Activated CD4-positive, alpha-beta T cell treated with anti-CD3 and anti-CD28 coated beads for 36 hours (primary cell): Measurements from ENCODE around the gene UBQLN1. TPM values are rescaled to one million over a fixed set of nuclear protein-coding genes. Genes with fewer than 3 reads are reported as not detected.
"Not testable (repeated sequence)": the region's sequence is repeated elsewhere in the genome, so short reads cannot be mapped to it uniquely, and the experiment has no call there.

Experiments used
- ATAC-seq: fragments of 200-7000 bp; cut with Tn5 transposase; one replicate; pipeline ENCODE4 v1.10.0; 2021; ENCODE audit warnings: mild to moderate bottlenecking, moderate library complexity
- CTCF ChIA-PET: fragments of 350-600 bp; sonication (Branson Sonifier 250); formaldehyde crosslinking; loops from one replicate; lab custom pipeline; 2021; ENCODE audit warnings: antibody characterized with exemption; lab: Charles Lee
- POLR2A ChIA-PET: fragments of 350-600 bp; sonication (Branson Sonifier 250); formaldehyde crosslinking; loops from one replicate; lab custom pipeline; 2021; ENCODE audit warnings: antibody characterized with exemption, inconsistent platforms; lab: Charles Lee
- DNase-seq: peaks from one replicate; pipeline ENCODE4 v3.0.0-alpha.2; 2020
- H3K27ac Mint-ChIP-seq: one replicate; pipeline ENCODE4 v1.8.0; 2021; ENCODE audit warnings: mixed read lengths
- H3K27me3 Mint-ChIP-seq: one replicate; pipeline ENCODE4 v1.8.0; 2021; ENCODE audit warnings: mixed read lengths
- H3K36me3 Mint-ChIP-seq: one replicate; pipeline ENCODE4 v1.8.0; 2021; ENCODE audit warnings: low read depth, mixed read lengths
- H3K4me1 Mint-ChIP-seq: one replicate; pipeline ENCODE4 v1.8.0; 2021; ENCODE audit warnings: mixed read lengths
- H3K4me3 Mint-ChIP-seq: one replicate; pipeline ENCODE4 v1.8.0; 2021; ENCODE audit warnings: mild to moderate bottlenecking, moderate library complexity, mixed read lengths
- H3K9me3 Mint-ChIP-seq: one replicate; pipeline ENCODE4 v1.8.0; 2021; ENCODE audit warnings: low read depth, mixed read lengths
- intact Hi-C, 2 experiments: fragments of 100-400 bp; cut with DNase I in 1 of 2; cut with micrococcal nuclease in 1 of 2; formaldehyde crosslinking; loops; one replicate each; pipeline versions ENCODE4 v1.14.2 to v1.15.1; 2022 to 2024; cut with DNase I, micrococcal nuclease
- total RNA-seq, 2 experiments: library from RNA; stranded (reverse); gene quantifications; one replicate each; pipeline ENCODE4 v1.2.3, GENCODE V29; 2021

Gene UBQLN1
- total RNA-seq, 2 experiments from 2014 or later = 88.3 to 116 TPM

DNA sequence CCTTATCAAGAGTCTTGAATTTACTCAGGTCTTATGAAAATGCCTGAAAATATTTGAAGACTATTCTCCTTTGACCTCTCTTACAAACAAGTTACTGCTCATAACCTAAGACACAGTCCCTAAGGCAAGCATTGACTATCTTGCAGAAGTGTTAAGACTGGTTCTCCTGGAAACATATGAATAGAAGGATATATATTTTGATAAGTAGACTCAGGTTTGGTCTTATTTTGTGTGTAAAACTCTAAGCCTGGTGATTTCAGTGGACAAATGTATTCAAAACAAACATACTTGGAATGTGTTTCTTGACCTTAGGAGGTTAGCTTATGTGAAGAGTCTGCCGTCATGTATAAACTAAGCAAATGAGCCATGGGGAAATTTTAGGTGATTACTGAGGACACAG, 7.5 kb upstream of the UBQLN1 start:
- H3K27me3 Mint-ChIP-seq = no peaks in the 10 kb centered on the region
- ChIA-PET CTCF (interaction anchor here (1.0 to 1.4 kb wide), 4 partner anchors 16 to 47 kb away, joined by 3 read pairs; no protein-coding TSS in a partner anchor), POLR2A (no interaction called here)
- H3K4me1 Mint-ChIP-seq = no peaks in the 10 kb centered on the region
- peaks cover 1% of the 10 kb centered on the region for H3K36me3 Mint-ChIP-seq
- no peak overlapping the region for H3K4me3 Mint-ChIP-seq
- no peak overlapping the region for H3K27ac Mint-ChIP-seq
- intact Hi-C loops = loop anchor here in 1 of 2 experiments (2.0 kb wide), 1 partner anchor 94 kb away; no protein-coding TSS in a partner anchor
- DNase-seq = no peak
- no peak for ATAC-seq
- no peaks in the 10 kb centered on the region for H3K9me3 Mint-ChIP-seq

DNA sequence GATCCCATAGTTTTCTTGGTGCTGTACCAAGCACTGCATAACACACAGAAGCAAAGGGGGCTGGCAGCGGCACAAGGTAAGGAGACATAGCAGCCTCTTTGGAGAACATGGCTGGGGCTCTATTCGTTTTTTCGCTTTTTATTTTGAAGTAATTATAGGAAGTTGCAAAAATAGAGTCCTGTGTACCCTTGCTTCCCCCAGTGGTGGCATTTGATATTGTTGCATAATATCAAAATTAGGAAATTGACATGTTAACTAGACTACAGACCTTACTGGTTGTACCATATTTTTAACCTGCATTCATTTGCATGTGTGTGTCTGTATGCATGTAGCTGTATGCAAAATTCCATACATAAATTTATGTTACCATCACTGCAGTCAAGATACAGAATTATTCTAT, 6.6 kb upstream of the UBQLN1 start:
- peaks cover 1% of the 10 kb centered on the region for H3K36me3 Mint-ChIP-seq
- ATAC-seq (peak; percentile 42), DNase-seq (no peak)
- H3K27ac Mint-ChIP-seq = no peak overlapping the region
- H3K9me3 Mint-ChIP-seq = no peaks in the 10 kb centered on the region
- ChIA-PET CTCF (interaction anchor here (1.0 to 1.4 kb wide), 2 partner anchors 15 to 25 kb away, joined by 3 read pairs; no protein-coding TSS in a partner anchor), POLR2A (no interaction called here)
- intact Hi-C loops = loop anchor here in 1 of 2 experiments (2.0 kb wide), 1 partner anchor 94 kb away; no protein-coding TSS in a partner anchor
- no peaks in the 10 kb centered on the region for H3K27me3 Mint-ChIP-seq
- peaks cover 2% of the 10 kb centered on the region for H3K4me1 Mint-ChIP-seq
- no peak overlapping the region for H3K4me3 Mint-ChIP-seq

DNA sequence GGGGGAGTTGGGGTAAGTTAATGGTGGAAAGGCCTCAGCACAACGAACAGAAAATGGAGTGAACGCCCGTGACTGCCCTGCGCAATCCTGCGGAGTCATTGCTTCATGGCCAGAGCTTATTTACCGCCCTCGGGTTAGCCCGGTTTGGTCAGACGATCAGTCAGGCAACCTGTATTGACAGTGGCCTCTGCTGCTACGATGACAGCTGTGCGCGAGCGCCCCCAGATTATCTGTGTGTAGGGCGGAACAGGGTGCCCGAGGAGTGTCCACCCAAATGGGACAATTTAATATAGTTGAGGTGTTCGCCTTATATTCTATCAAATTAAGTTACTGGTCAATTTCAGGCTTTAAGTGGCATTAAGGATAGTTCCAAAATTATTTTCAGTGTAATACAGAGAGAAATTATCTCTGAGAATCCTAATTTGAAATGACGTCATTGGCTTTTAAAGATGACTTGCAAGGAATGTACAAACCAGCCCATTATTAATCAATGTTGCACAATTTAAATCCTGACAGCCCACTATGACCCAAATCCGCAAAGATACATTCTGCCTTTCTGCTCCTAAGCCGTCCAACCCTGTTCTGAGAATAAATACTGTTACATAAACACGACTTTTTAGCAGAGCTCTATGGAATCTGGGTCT, 879 bp upstream of the UBQLN1 start:
- ChIA-PET CTCF (interaction anchor here (0.9 to 2.5 kb wide), 3 partner anchors 10 to 59 kb away, joined by 3 to 6 read pairs (median 4); no protein-coding TSS in a partner anchor), POLR2A (interaction anchor here (0.7 to 1.9 kb wide), 7 partner anchors 10 to 588 kb away, joined by 3 to 8 read pairs (median 4); partner anchors contain the start of genes KIF27 and RMI1)
- H3K9me3 Mint-ChIP-seq = no peaks in the 10 kb centered on the region
- H3K27ac Mint-ChIP-seq = peak overlapping the region; percentile 100
- peak; percentile 67 for DNase-seq
- H3K36me3 Mint-ChIP-seq = peaks cover 19% of the 10 kb centered on the region
- no peaks in the 10 kb centered on the region for H3K27me3 Mint-ChIP-seq
- H3K4me3 Mint-ChIP-seq = peak overlapping the region; percentile 80
- intact Hi-C loops = loop anchor here (1.0 to 5.0 kb wide), 4 partner anchors 85 to 236 kb away; partner anchors contain the start of genes GKAP1 (in 1 of the 2), IDNK (in 1 of the 2) and KIF27 (in 1 of the 2)
- ATAC-seq = peak; percentile 13
- H3K4me1 Mint-ChIP-seq = peaks cover 34% of the 10 kb centered on the region

DNA sequence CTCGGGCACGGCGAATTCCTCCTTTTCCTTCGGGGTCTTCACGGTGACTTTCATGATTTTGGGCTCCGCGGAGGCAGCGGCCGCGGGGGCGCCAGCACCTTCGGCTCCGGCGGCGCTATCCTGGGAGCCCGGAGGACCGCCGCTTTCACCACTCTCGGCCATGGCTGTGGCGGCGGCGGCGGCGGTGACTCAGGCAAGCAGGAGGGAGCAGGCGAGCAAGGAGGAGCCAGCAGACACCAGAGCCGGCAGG, 315 bp downstream of the UBQLN1 start:
- DNase-seq (peak; percentile 89), ATAC-seq (peak; percentile 77)
- Mint-ChIP-seq H3K4me3 (peak overlapping the region; percentile 80), H3K27me3 (no peaks in the 10 kb centered on the region), H3K27ac (peak overlapping the region; percentile 100), H3K36me3 (peaks cover 18% of the 10 kb centered on the region), H3K4me1 (peaks cover 43% of the 10 kb centered on the region), H3K9me3 (no peaks in the 10 kb centered on the region)
- intact Hi-C loops = loop anchor here (1.0 to 5.0 kb wide), 6 partner anchors 84 to 273 kb away; partner anchors contain the start of genes GKAP1 (in 2 of the 2), HNRNPK (in 2 of the 2), RMI1 (in 2 of the 2) and IDNK (in 1 of the 2)
- POLR2A ChIA-PET = interaction anchor here (1.1 to 2.0 kb wide), 5 partner anchors 9 to 273 kb away, joined by 3 to 9 read pairs (median 6); partner anchors contain the start of genes KIF27 and RMI1
- CTCF ChIA-PET = interaction anchor here (2.5 kb wide), 1 partner anchor 58 kb away, joined by 6 read pairs; no protein-coding TSS in a partner anchor

DNA sequence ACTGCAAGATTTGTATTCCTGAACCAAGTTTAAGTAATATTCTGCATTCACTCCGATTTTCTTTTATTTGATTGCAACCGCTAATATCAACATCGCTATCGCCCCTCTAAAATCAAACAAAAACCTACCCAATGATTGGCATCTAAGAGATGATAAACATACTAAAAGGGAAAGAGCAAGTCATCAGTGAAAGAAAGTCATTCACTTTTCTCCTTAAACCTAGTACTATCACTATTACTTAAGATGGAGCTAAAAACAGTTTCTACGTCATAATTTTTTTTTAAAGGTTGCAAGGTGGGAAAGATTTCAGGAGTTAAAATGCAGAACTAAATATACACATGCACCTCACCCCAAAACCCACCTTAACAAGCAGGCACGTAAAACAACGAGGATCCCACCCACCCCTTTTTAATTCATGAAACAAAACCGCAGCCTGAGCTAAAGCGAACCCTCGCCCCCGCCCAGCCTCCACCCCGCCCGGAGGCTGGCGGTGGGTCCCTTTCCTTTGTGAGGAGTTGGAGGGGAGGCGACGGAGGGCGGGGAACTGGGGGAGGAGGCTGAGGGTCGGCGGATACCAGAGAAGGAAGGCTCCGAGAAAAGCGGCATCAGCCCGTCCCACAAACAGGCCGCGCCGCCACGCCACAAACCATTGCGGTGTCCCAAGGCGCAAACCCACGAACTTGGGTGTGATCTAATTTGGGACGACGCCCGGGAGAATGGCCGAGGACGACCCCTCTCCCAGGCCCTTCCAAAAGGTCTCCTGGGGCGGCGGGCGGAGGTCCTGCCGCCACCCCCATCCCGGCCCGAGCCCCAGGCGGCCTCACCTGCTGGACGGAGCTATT, 861 bp downstream of the UBQLN1 start:
- peaks cover 18% of the 10 kb centered on the region for H3K36me3 Mint-ChIP-seq
- DNase-seq (peak; percentile 77), ATAC-seq (peak; percentile 34)
- H3K4me3 Mint-ChIP-seq = peak overlapping the region; percentile 80
- H3K27me3 Mint-ChIP-seq = no peaks in the 10 kb centered on the region
- no peaks in the 10 kb centered on the region for H3K9me3 Mint-ChIP-seq
- peak overlapping the region; percentile 100 for H3K27ac Mint-ChIP-seq
- intact Hi-C loops = loop anchor here (1.0 to 5.0 kb wide), 7 partner anchors 18 to 273 kb away; partner anchors contain the start of genes GKAP1 (in 2 of the 2), HNRNPK (in 2 of the 2), RMI1 (in 2 of the 2) and IDNK (in 1 of the 2)
- CTCF ChIA-PET = interaction anchor here (1.0 to 2.5 kb wide), 2 partner anchors 58 to 273 kb away, joined by 4 to 6 read pairs; partner anchors contain the start of gene HNRNPK
- H3K4me1 Mint-ChIP-seq = peaks cover 48% of the 10 kb centered on the region
- POLR2A ChIA-PET = interaction anchor here (0.7 to 2.0 kb wide), 5 partner anchors 8 to 765 kb away, joined by 3 to 9 read pairs (median 4); partner anchors contain the start of gene RMI1

DNA sequence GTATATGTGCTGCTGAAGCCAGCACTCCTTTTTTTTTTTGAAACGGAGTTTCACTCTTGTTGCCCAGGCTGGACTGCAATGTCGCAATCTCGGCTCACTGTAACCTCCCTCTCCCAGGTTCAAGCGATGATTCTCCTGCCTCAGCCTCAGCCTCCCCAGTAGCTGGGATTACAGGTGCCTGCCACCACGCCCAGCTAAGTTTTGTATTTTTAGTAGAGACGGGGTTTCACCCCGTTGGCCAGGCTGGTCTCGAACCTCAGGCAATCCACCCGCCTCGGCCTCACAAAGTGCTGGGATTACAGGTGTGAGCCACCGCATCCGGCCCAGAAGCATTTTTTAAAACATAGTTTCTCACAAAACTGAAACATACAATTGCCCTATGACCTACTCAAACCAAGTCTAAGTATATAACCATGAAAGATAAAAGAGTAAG, 2.5 kb downstream of the UBQLN1 start:
- H3K4me1 Mint-ChIP-seq = peaks cover 62% of the 10 kb centered on the region

DNA sequence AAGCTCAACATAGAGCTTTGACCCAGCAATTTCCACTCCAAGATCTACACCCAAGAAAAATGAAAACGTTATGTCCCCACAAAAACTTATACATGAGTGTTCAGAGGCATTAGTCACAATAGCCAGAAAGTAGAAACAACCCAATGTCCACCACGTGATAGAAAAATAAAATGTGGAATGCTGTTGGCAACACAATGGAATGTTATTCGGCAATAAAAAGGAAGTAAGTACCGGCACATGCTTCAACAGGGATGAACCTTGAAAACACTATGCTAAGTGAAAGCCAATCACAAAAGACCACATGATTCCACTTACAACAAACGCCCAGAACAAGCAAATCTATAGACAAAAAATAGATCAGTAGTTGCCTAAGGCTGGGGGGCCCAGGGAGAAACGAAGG, 6.0 kb downstream of the UBQLN1 start:
- ChIA-PET CTCF (no interaction called here), POLR2A (interaction anchor here (0.9 kb wide), 1 partner anchor 10 kb away, joined by 3 read pairs; no protein-coding TSS in a partner anchor)
- H3K27me3 Mint-ChIP-seq = no peaks in the 10 kb centered on the region
- peak overlapping the region; percentile 71 for H3K27ac Mint-ChIP-seq
- peaks cover 79% of the 10 kb centered on the region for H3K4me1 Mint-ChIP-seq
- intact Hi-C loops = no loop called here
- no peak overlapping the region for H3K4me3 Mint-ChIP-seq
- no peak for ATAC-seq
- peaks cover 25% of the 10 kb centered on the region for H3K36me3 Mint-ChIP-seq
- no peaks in the 10 kb centered on the region for H3K9me3 Mint-ChIP-seq
- no peak for DNase-seq

More for the DNA sequence above, 2.5 kb downstream of the UBQLN1 start:
- POLR2A ChIA-PET = interaction anchor here (0.7 kb wide), 1 partner anchor 27 kb away, joined by 3 read pairs; no protein-coding TSS in a partner anchor
- H3K9me3 Mint-ChIP-seq, ATAC-seq, H3K27me3 Mint-ChIP-seq: not testable (repeated sequence)
- Mint-ChIP-seq H3K27ac (peak overlapping the region; percentile 100), H3K4me3 (peak overlapping the region; percentile 80), H3K36me3 (peaks cover 22% of the 10 kb centered on the region)
- DNase-seq = peak; percentile 32
- intact Hi-C loops = loop anchor here (1.0 to 5.0 kb wide), 3 partner anchors 112 to 591 kb away; partner anchors contain the start of gene GKAP1 (in 1 of the 2)
- CTCF ChIA-PET = interaction anchor here (1.0 to 1.3 kb wide), 2 partner anchors 10 to 15 kb away, joined by 3 to 4 read pairs; no protein-coding TSS in a partner anchor

DNA sequence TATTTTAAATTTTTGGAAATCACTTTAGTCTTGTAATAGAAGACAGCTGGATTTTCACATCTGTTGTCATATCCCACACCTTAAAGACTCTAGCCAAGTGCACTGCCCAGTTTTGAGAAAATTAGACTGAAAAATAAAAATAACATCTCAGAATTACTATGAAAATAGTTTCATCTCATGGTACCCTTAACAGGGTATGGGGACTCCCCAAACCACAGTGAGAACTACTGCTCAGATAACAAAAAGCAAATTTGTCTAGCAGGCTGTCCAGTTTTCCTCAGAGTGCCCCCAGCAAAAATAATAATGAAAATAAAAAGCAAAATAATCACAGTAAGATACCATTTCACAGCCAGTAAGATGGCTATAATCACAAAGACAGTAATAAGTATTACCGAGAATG, 6.5 kb downstream of the UBQLN1 start:
- Mint-ChIP-seq H3K36me3 (peaks cover 21% of the 10 kb centered on the region), H3K4me3 (no peak overlapping the region), H3K4me1 (peaks cover 78% of the 10 kb centered on the region), H3K9me3 (no peaks in the 10 kb centered on the region), H3K27me3 (no peaks in the 10 kb centered on the region), H3K27ac (peak overlapping the region; percentile 71)
- DNase-seq = no peak
- no peak for ATAC-seq
- ChIA-PET POLR2A (interaction anchor here (0.9 to 2.6 kb wide), 2 partner anchors 9 to 12 kb away, joined by 3 to 10 read pairs; no protein-coding TSS in a partner anchor), CTCF (interaction anchor here (0.8 kb wide), 1 partner anchor 19 kb away, joined by 3 read pairs; no protein-coding TSS in a partner anchor)
- intact Hi-C loops = no loop called here

DNA sequence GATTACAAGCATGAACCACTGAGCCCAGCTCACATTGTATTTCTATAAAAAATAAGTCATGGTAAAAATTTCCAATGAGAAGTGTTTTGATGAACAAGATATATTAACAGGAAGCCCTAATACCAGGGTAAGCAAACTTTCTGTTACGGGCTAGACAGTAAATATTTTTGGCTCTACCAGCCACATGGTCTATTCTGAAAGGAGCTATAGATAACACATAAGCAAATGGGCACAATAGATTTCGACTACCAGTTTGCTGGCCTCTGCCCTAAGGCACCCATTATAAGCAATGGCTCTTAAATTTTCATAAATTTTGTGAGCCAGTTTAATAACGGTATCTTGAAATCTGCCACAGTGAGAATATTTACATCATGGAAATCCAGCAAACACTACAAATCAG, 8.1 kb downstream of the UBQLN1 start:
- no peak for DNase-seq
- intact Hi-C loops = no loop called here
- no peak overlapping the region for H3K4me3 Mint-ChIP-seq
- CTCF ChIA-PET = interaction anchor here (0.7 to 1.1 kb wide), 3 partner anchors 16 to 76 kb away, joined by 3 read pairs; no protein-coding TSS in a partner anchor
- POLR2A ChIA-PET = interaction anchor here (0.9 to 2.6 kb wide), 3 partner anchors 8 to 11 kb away, joined by 3 to 10 read pairs (median 6); partner anchors contain the start of gene UBQLN1
- H3K27me3 Mint-ChIP-seq = no peaks in the 10 kb centered on the region
- no peak for ATAC-seq
- no peaks in the 10 kb centered on the region for H3K9me3 Mint-ChIP-seq
- H3K4me1 Mint-ChIP-seq = peaks cover 67% of the 10 kb centered on the region
- H3K27ac Mint-ChIP-seq = peak overlapping the region; percentile 52
- peaks cover 8% of the 10 kb centered on the region for H3K36me3 Mint-ChIP-seq

DNA sequence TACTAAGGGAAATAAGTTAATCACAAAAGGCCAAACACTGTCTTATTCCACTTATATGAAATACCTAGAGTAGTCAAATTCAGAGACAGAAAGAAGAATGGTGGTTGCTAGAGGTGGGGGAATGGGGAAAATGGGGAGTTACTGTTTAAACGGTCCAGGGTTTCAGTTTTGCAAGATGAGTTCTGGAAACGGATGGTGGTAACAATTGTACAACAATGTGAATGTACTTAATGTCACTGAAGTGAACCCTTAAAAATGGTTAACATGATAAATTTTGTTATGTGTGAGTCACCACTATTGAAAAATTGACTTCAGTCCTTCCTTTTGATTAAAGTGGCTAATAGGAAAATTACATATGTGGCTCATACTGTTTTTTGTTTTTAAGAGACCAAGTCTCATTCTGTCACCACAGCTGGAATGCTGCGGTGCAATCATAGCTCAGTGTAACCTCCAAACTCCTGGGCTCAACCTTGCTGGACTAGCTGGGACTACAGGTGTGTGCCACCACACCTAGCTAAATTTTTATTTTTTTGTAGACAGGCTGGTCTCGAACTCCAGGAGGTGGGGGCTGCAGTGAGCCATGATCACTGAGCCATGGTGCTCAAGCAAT, 8.7 kb downstream of the UBQLN1 start:
- POLR2A ChIA-PET = interaction anchor here (2.6 kb wide), 2 partner anchors 8 to 10 kb away, joined by 6 to 10 read pairs; partner anchors contain the start of gene UBQLN1

More for the DNA sequence above, 8.7 kb downstream of the UBQLN1 start:
- ATAC-seq (peak; percentile 75), DNase-seq (peak; percentile 11)
- Mint-ChIP-seq H3K4me1 (peaks cover 68% of the 10 kb centered on the region), H3K27ac (peak overlapping the region; percentile 29), H3K9me3 (no peaks in the 10 kb centered on the region), H3K27me3 (no peaks in the 10 kb centered on the region), H3K36me3 (peaks cover 11% of the 10 kb centered on the region), H3K4me3 (no peak overlapping the region)
- CTCF ChIA-PET = interaction anchor here (0.7 to 1.4 kb wide), 3 partner anchors 9 to 76 kb away, joined by 3 read pairs; partner anchors contain the start of gene UBQLN1
- intact Hi-C loops = no loop called here
